HS-27A (cell line): ENCODE data around the gene TTLL4.

Source experiments
- DNase-seq: peaks from one replicate; pipeline ENCODE4 v3.0.0-alpha.2; 2012; ENCODE audit warnings: low read depth, missing footprints

TTLL4 gene

DNA sequence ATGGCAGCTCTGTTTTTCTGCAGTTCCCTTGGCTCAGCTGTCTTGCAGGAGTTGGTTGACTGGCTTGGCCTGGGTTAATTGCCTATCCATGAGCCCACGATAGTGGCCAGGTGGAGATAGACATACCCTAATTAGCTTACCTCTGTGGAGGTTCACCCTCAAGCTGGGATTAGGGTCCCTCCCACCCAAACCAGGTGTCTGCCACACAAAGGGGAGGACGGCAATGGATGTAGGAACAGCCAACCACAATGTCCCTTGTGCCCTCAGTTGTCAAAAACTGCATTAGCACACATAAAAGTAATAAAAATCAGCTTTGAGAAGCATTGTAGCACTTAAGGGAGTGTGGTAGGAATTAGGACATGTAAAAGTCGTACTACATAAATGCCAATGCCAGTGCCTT lies 75.5 kb downstream of the TTLL4 start:
- no peak for DNase-seq

DNA sequence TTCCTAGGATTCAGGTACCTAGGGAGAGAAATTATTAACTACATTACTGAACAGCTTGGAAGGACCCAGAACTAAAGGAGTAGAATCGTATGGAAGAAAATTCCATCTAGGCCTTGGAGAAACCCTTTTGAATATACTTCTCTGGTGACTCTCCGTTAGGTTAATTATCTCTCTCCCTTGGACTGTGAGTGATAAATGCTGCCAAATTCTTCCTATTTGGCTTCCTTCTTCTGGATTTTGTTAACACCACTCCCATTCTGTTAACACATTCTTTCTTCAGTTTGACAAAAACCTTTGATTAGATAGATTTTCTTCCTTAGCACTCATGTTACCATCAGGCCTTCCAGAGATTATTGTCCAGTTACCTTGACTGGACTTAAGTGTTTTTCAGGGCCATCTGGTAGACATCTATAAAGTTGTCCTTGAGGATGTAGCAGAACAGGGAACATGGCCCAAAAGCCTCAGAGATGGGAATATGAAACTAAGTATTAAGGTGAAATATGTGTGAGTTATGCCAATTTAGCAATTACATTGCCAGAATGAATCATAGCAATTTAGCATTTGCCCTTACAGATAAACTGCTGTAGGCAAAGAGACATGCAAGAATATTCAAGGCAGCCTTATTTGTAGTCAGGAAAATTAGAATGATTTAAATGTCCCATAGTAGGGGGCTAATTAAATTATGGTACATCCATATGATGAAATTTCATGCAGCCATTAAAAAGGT lies 78.1 kb downstream of the TTLL4 start:
- no peak for DNase-seq

DNA sequence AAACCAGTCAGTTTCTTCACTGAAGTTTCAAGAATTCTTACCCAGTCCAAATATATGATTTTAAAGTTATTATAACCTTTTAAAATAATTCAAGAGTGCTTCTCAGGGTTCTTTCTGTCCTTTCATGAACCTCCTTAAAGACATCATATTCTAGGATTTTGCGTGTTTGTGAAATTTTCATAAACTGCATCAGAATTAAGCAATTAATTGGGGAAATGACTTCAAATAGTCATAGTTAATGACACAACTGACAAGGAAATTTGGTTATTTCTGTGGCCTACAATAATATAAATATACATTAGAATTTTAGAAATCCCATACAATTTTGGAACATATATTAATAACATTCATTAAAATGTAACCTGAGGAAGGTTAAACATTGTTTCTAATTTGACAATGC lies 81.8 kb downstream of the TTLL4 start:
- no peak for DNase-seq

DNA sequence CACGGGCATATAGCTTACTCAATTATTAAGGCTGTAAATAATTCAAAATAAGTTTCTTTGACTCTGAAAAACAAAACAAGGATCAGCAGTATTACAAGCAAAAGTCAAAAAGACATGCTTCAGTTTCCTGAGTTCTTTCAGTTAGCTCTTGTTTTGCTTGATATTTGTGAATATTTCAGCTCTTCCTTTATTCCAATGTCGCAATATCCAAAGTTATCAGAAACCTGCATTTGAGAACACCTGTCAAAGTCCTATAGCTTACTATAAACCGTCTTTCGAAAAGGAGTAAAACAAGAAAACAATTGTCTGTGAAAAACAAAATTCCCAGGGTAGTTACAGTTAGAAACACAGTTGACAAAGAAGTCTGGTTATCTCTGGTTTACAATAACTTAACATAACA lies 86.1 kb downstream of the TTLL4 start:
- no peak for DNase-seq

DNA sequence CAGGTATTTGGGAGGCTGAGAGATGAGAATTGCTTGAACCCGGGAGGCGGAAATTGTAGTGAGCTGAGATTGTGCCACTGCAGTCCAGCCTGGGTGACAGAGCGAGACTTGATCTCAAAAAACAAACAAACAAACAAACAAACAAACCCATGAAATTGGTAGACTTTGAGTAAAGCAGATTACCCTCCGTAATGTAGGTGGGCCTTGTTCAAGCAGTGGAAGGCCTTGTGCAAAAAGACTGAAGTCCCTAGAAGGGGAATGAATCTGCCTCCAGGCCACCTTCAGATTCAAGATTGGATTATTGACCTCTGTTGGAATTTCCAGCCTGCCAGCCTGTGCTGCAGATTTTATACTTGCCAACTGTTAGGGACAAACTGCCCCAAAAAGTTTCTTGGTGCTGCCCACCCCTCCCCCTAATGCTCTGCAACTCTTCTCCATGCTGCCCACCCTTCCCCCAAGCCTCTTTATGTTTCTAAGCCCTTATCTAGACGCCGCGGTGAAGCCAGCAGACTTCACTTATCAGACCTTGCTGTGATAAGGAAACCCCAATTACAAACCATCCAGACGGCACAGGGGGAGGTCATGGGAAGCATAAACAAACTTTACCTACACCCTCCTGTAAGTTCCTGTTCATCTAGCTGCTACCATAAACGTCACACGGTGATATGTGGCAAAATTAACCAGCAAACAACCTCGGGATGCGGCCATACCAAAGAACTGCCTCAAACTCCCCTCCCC lies 88.3 kb downstream of the TTLL4 start:
- DNase-seq, result no peak

DNA sequence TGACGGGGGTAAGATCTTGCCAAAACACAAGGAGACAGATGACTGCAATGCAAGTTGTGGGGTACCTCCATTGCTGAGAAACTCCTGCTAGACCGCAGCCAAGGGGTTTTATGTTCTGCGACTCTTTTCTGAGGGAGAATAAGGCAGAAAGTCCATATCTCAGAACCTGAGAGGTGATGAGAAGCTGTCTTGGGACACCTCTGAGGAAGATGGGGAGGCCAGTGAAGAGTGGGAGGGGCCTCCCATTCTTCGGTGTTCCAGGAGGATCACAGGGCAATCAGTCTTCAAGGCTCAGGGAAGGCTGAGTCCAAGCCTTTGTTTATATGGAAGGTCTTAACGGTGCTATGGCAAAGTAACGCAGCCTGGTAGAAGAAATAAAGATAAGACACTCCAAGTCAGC lies 89.4 kb downstream of the TTLL4 start:
- DNase-seq, result no peak

DNA sequence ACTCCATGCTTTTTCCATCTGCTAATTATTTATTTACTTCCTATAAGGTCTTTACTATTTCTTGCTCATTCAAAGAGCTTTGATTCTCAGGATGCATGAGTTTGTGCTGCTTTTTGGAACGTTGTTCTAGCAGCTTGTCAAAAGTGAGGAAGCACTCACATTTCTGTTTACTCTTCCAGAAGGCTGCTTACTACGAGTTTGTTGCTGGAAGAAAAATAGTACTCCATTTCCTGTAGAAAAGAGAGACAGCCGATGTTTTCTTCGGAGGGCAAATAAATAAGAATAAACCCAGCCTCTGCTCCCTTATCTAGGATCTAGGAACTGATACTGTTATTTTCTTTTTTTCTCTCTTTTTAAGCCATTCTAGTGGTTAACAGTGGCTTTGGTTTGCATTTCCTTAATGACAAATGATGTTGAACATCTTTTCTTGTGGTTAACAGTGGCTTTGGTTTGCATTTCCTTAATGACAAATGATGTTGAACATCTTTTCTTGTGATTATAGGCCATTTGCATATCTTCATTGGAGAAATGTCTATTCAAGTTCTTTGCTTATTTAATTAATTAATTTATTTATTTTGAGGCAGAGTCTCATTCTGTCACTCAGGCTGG lies 91.9 kb downstream of the TTLL4 start:
- no peak for DNase-seq

DNA sequence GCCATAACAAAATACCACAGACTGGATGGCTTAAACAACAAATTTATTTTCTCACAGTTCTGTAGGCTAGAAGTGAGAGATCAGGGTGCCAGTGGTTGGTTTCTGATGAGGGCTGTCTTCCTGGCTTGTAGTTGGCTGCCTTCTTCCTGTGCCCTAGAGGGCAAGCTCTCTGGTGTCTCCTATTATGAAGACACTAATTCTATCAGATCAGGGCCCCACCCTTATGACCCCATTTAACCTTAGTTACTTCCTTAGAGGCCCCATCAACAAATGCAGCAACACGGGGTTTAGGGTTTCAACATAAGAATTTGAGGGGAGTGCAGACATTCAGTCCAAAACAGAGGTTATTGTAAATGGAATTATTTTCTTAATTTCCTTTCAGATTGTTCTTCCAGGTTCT lies 94.2 kb downstream of the TTLL4 start:
- no peak for DNase-seq
